Activated gamma-delta T cell treated with anti-CD3 and anti-CD28 coated beads, Interleukin-2, amount 50 U/mL, for 16 hours (primary cell): ENCODE results near the gene STK11IP.

Source experiments
- DNase-seq: peaks from one replicate; pipeline ENCODE4 v3.0.0-alpha.2; 2020; ENCODE audit warnings: low read depth

STK11IP gene

DNA sequence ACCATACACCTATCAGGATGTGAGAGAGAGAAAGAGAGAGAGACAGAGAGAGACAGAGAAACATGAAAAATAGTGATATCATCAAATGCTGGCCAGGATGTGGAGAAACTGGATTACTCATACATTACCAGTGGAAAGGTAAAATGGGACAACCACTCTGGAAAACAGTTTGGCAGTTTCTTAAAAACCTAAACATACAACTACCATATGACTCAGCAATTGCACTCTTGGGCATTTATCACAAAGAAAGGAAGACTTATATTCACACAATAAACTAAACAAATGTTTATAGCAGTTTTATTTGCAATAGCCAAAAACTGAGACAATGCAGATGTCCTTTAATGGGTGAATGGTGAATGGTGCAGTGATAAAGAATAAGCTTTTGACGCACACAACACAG lies 58.9 kb downstream of the STK11IP start:
- no peak for DNase-seq

DNA sequence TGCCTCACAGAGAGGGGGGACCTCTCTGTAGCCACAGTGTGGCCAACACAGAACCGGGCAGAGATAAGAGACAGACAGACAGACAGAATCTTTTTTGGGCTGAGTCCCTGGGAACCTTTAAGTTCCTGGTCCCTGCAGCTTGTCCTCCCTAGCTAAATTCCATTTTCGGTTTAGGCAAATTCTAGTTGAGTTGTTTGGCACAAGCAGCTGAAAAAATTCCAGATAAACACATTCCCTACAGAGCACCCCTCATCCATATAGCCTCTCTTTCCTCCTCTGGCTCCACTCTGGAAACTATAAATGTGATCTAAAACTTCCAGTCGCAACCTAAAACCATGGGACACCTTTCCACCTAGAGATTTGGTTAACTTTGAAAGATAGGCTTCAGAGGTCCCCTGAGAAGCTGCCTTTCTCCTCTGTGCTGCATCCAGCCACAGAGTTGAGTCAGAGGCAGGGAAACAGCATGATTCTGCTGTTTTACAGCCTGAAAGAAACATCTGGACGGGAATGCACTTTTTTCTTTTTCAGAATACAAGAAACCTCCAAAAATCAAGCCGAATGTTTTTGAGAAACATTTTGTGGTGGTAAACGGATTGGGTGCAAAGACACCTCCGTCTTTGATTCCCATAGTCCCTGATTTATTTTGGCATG lies 60.7 kb downstream of the STK11IP start:
- DNase-seq: no peak

DNA sequence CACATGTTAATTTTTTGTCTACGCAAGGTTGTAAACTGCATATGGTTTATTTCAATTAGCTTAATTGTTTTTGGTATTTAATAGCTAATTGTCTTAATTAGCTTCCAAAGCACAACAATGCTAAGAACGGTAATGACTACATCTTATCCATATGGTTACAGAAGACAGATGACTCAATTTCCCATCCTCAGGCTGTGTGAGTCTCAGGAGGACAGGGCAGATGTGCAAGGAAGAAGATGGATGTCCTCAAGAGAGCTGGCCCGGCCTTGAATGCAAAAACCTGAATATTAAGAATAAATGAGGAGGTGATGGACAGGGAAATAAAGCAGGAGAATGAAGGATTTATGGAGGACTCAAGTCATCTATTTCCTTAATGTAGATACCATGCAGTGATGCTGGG lies 61.2 kb downstream of the STK11IP start:
- no peak for DNase-seq

DNA sequence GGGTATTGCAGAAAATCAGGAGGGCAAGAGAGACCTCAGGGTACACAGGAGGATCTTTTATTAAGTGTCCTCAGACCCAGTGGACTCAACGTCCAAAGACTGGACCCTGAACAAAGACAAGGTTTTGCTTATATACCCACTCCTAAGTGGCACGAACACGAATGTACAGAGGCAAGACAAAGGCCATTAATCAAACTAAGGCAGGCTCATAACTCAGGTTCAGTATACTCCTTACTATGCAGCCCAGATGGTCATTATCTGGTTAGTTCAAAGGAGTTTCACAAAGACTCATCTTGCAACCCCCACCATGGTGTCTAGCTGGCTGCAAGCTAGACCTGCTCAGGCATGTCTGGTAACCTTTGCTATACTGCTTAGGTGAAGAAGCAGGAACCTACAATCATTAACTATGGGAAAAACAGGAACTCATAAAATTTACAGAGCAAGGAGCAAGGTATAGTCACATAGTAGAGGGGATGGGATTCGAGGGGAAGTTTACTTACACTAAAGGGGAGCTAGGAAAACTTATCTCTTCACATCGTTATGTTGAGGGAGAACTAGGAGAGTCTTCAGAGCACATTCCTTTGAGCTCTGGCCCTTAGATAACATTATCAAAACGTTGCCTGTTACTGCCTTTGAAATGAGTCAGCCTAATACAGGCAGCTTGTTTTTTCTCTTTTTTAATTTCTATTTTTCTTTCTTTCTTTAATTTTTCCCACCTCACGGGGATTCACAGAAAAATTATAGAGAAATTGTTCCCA lies 63.7 kb downstream of the STK11IP start:
- DNase-seq: no peak

DNA sequence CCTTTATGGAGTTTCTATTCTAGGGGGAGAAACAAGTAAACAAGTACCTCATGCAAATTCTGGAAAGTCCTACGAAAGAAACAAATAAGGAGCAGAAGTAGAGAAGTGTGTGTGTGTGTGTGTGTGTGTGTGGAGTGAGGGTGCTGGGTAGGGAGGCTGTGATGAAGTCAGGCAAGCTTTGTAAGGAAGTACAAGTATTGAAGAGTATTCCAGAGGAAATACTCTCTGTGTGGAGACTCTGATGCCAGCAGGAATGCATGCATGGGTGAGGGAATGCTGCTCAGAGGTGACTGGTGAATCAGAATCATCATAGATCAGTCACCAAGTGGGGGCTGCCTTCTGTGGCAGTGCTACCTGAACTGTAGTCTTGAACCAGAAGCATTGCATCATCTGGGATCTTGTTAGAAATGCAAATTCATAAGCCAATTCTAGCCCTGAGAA lies 64.3 kb downstream of the STK11IP start:
- DNase-seq: no peak

DNA sequence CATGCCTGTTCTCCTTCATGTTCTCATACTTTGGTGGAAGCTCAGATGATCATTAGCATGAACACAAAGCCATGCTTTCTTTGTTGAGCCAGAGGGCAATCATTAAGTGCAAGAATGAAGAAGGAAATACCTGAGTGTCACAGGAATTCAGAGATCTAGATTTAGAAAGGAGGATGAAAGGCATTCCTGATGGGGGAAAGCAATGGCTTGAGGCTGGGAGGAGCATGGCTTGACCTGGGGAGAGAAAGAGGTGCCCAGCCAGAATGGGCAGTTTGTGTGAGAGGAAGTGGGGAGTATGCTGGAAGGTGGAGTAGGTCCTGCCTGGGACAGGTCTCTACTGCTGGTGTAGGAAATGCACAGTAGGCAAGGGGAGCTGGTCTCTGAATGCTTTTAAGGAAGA lies 64.9 kb downstream of the STK11IP start:
- DNase-seq: no peak

DNA sequence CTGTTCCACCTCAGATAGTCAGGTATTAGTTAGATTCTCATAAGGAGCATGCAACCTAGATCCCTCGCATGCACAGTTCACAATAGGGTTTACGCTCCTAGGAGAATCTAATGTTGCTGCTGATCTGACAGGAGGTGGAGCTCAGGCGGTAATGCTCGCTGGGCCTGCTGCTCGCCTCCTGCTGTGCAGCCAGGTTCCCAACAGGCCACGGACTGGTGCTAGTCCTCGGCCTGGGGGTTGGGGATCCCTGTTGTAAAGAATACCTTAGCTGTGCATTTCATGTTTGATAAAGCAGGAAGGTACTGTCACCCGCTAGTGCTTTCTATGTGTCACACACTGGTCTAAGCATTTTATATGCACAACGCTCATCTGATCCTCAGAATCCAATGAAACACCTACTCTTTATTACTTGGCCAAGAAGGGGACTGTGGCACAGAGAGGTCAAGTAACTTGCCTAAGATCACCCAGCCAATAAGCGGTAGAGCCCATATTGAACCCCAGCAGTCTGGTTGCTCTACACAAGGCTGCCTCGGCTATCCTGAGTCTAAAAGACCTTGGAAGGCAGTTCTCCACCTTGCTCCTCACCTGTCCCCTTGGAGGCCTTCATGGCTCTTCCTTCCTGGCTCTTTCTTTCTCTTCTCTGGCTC lies 65.6 kb downstream of the STK11IP start:
- no peak for DNase-seq

DNA sequence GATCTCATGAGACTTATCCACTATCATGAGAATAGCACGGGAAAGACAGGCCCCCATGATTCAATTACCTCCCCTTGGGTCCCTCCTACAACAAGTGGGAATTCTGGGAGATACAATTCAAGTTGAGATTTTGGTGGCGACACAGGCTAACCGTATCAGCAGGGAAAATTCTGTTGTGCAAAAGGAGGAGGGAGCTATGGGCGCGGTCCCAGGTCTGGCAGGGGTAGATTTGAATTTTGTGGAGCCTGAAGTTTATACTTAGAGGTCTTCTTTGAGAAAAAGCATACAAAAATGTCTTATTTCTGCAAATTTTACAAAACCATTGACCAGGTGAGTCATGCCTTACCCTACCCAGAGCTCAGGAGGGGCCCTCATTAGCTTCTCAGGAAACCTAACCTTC lies 66.4 kb downstream of the STK11IP start:
- DNase-seq: no peak

DNA sequence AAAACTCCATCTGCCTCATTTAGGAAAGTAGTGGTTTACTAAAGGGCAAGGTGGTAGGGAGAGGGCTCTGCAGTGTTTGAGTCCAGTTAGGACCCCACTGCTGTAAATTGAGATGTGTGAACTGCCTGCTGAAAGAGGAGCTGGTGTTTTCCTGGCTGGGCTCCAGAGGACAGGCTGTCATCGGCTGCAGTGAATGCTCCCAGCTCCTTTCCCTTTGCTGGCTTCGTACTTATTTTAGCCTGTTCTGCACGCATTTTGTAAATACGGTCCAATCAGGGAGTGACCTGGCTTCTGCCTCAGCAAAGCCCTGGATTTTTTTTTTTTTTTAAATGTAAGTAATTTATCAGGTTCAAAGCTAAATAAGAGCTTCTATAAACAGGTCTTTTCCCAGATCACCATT lies 67.3 kb downstream of the STK11IP start:
- DNase-seq: no peak

DNA sequence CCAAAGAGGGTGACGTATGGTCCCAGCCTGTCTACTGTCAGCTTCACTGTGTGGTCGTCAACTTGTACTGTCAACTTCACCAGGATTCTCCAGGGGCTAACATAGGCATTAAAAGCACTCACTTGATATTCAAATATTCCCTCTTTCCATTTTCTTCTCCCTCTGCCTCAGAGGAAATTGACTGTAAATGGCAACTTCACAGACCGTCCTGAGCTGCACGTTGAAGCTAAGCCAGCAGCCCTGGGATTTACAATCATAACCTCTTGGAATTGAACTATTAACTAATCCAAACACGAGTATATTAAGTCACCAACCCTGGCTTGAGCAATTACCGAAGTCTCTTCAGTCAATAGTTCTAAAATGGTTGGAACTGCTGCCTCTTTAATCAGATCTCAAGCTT lies 68.3 kb downstream of the STK11IP start:
- no peak for DNase-seq
